MM.1S (cell line): ENCODE measurements around the gene BIRC6.

Source experiments
- DNase-seq: peaks from one replicate; pipeline ENCODE4 v3.0.0-alpha.2; 2015
- H2AFZ ChIP-seq: fragments of 300-600 bp; sonication (generic); 2 replicates; pipeline ENCODE4 v1.6.0; 2016; ENCODE audit warnings: antibody characterized with exemption, low read length
- H3F3A ChIP-seq: fragments of 300-600 bp; sonication (generic); 2 replicates; pipeline ENCODE4 v1.6.1; 2016; ENCODE audit warnings: mild to moderate bottlenecking, antibody characterized with exemption, low read length, moderate library complexity, mixed read lengths; ENCODE audit not compliant: insufficient read depth
- H3K27ac ChIP-seq: fragments of 300-600 bp; sonication (generic); 2 replicates; pipeline ENCODE4 v1.5.1; 2016; ENCODE audit warnings: mild to moderate bottlenecking, low read length
- H3K27me3 ChIP-seq: fragments of 300-600 bp; sonication (generic); replicated peaks from 2 replicates; pipeline ENCODE4 v1.6.0; 2016; ENCODE audit warnings: low read length; ENCODE audit not compliant: insufficient read depth
- H3K36me3 ChIP-seq: fragments of 300-600 bp; sonication (generic); replicated peaks from 2 replicates; pipeline ENCODE4 v1.6.1; 2016; ENCODE audit warnings: mild to moderate bottlenecking, low read length, mixed read lengths; ENCODE audit not compliant: insufficient read depth
- H3K4me1 ChIP-seq: fragments of 300-600 bp; sonication (generic); 2 replicates; pipeline ENCODE4 v1.6.1; 2016; ENCODE audit warnings: low read length, mixed read lengths
- H3K4me2 ChIP-seq: fragments of 300-600 bp; sonication (generic); 2 replicates; pipeline ENCODE4 v1.6.0; 2016; ENCODE audit warnings: low read depth, low read length
- H3K4me3 ChIP-seq: fragments of 300-600 bp; sonication (generic); 2 replicates; pipeline ENCODE4 v1.5.1; 2016; ENCODE audit warnings: low read length, mixed read lengths
- H3K79me2 ChIP-seq: fragments of 300-600 bp; sonication (generic); 2 replicates; pipeline ENCODE4 v1.6.1; 2016; ENCODE audit warnings: mixed run types, low read length, mixed read lengths
- H3K9ac ChIP-seq: fragments of 300-600 bp; sonication (generic); 2 replicates; pipeline ENCODE4 v1.6.1; 2016; ENCODE audit warnings: low read length, mixed read lengths
- H3K9me2 ChIP-seq: fragments of 300-600 bp; sonication (generic); replicated peaks from 2 replicates; pipeline ENCODE4 v1.6.1; 2016; ENCODE audit warnings: mild to moderate bottlenecking, low read length, mixed read lengths; ENCODE audit not compliant: insufficient read depth
- H3K9me3 ChIP-seq: fragments of 300-600 bp; sonication (generic); replicated peaks from 2 replicates; pipeline ENCODE4 v1.6.1; 2016; ENCODE audit warnings: mild to moderate bottlenecking, low read length, mixed read lengths; ENCODE audit not compliant: insufficient read depth
- H4K20me1 ChIP-seq: fragments of 300-600 bp; sonication (generic); 2 replicates; pipeline ENCODE4 v1.6.1; 2016; ENCODE audit warnings: mild to moderate bottlenecking, low read length, moderate library complexity, mixed read lengths; ENCODE audit not compliant: insufficient read depth
- EZH2 ChIP-seq: fragments of 300-600 bp; sonication (generic); optimal IDR thresholded peaks from 2 replicates; pipeline ENCODE3; 2017; ENCODE audit warnings: low read depth, mild to moderate bottlenecking, antibody characterized with exemption, low read length, mixed read lengths
- EZH2phosphoT487 ChIP-seq: fragments of 300-600 bp; sonication (generic); IDR thresholded peaks from 2 replicates; pipeline ENCODE4 v1.6.1; 2018; ENCODE audit warnings: antibody characterized with exemption, low read length
- TF ChIP-seq, protein P1 (sequence below): fragments of 300-600 bp; sonication (generic); IDR thresholded peaks from 2 replicates; pipeline ENCODE4 v1.5.1; 2016; ENCODE audit warnings: antibody characterized with exemption, low read length, mixed read lengths

The BIRC6 gene

DNA sequence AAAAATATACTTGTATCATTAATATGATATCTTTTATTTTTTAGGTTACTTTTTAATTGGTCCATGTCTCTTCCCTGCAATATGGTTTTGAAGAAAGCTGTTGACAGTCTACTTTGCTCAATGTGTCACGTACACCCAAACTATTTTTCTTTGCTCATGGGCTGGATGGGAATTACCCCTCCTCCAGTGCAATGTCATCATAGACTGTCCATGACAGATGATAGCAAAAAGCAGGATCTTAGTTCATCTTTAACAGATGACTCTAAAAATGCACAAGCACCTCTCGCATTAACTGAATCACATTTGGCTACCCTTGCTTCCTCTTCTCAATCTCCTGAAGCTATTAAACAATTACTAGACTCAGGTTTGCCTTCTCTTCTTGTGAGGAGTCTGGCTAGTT lies 158.1 kb downstream of the BIRC6 start:
- H3K4me3 ChIP-seq: no peak overlapping the region
- no peak overlapping the region for H2AFZ ChIP-seq
- no peak overlapping the region for H3K27ac ChIP-seq
- no peaks in the 10 kb centered on the region for H3F3A ChIP-seq
- no peak overlapping the region for H3K4me2 ChIP-seq
- no peak overlapping the region for H3K9ac ChIP-seq
- no peaks in the 10 kb centered on the region for H3K9me3 ChIP-seq
- no peaks in the 10 kb centered on the region for H3K9me2 ChIP-seq
- H3K4me1 ChIP-seq: no peaks in the 10 kb centered on the region
- no peaks in the 10 kb centered on the region for H3K27me3 ChIP-seq
- no peaks in the 10 kb centered on the region for H3K79me2 ChIP-seq
- TF ChIP-seq, protein P1, sequence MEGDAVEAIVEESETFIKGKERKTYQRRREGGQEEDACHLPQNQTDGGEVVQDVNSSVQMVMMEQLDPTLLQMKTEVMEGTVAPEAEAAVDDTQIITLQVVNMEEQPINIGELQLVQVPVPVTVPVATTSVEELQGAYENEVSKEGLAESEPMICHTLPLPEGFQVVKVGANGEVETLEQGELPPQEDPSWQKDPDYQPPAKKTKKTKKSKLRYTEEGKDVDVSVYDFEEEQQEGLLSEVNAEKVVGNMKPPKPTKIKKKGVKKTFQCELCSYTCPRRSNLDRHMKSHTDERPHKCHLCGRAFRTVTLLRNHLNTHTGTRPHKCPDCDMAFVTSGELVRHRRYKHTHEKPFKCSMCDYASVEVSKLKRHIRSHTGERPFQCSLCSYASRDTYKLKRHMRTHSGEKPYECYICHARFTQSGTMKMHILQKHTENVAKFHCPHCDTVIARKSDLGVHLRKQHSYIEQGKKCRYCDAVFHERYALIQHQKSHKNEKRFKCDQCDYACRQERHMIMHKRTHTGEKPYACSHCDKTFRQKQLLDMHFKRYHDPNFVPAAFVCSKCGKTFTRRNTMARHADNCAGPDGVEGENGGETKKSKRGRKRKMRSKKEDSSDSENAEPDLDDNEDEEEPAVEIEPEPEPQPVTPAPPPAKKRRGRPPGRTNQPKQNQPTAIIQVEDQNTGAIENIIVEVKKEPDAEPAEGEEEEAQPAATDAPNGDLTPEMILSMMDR: no peak
- TF ChIP-seq EZH2 (no peak), EZH2phosphoT487 (no peak)
- H3K36me3 ChIP-seq: peaks cover 16% of the 10 kb centered on the region; the same call in 1 of the 2 replicates
- DNase-seq: no peak
- no peaks in the 10 kb centered on the region for H4K20me1 ChIP-seq

DNA sequence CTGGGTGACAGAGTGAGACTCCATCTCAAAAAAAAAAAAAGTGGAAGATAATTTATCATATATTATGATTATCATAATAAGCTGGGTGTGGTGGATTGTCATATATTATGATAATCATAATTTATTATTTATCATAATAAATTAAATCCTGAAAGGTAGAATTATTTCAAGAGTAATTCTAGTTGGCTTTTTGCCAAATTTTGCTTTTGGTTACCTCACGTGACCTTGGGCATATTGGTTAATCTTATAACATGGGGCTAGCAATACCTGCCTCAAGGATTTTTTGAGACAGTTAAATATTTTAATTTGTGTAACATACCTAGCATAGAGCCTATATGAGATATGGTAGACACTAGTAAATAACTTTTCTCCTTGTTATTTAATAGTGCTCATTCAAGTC lies 159.7 kb downstream of the BIRC6 start:
- peaks cover 16% of the 10 kb centered on the region; the same call in 1 of the 2 replicates for H3K36me3 ChIP-seq
- no peak overlapping the region for H3K27ac ChIP-seq
- no peaks in the 10 kb centered on the region for H4K20me1 ChIP-seq
- H3K9me2 ChIP-seq: no peaks in the 10 kb centered on the region
- TF ChIP-seq, protein P1: no peak
- TF ChIP-seq EZH2phosphoT487 (no peak), EZH2 (no peak)
- no peak overlapping the region for H3K4me3 ChIP-seq
- H3K4me2 ChIP-seq: no peak overlapping the region
- H2AFZ ChIP-seq: no peak overlapping the region
- no peaks in the 10 kb centered on the region for H3K9me3 ChIP-seq
- no peak for DNase-seq
- H3K79me2 ChIP-seq: no peaks in the 10 kb centered on the region
- no peaks in the 10 kb centered on the region for H3K27me3 ChIP-seq
- no peaks in the 10 kb centered on the region for H3F3A ChIP-seq
- no peak overlapping the region for H3K9ac ChIP-seq
- no peaks in the 10 kb centered on the region for H3K4me1 ChIP-seq

- DNase-seq: no peak
- no peaks in the 10 kb centered on the region for H3K27me3 ChIP-seq
- no peak overlapping the region for H2AFZ ChIP-seq
- no peaks in the 10 kb centered on the region for H3K4me1 ChIP-seq
- no peak overlapping the region for H3K4me2 ChIP-seq
- TF ChIP-seq EZH2phosphoT487 (no peak), EZH2 (no peak)
- TF ChIP-seq, protein P1: no peak
- H3K9me3 ChIP-seq: no peaks in the 10 kb centered on the region
- H3K4me3 ChIP-seq: no peak overlapping the region
- H3F3A ChIP-seq: no peaks in the 10 kb centered on the region
- H4K20me1 ChIP-seq: no peaks in the 10 kb centered on the region
- H3K9me2 ChIP-seq: no peaks in the 10 kb centered on the region
- no peak overlapping the region for H3K27ac ChIP-seq
- no peaks in the 10 kb centered on the region for H3K79me2 ChIP-seq
- H3K9ac ChIP-seq: no peak overlapping the region
- peaks cover 13% of the 10 kb centered on the region; the same call in 1 of the 2 replicates for H3K36me3 ChIP-seq
These were observed 165.9 kb downstream of the BIRC6 start for GRCh38 chr2:32522770-32523169.
